ENCODE measurements around the gene DNMT3B. TPM values are rescaled to one million over a fixed set of nuclear protein-coding genes. Genes with fewer than 3 reads are reported as not detected.

Gene DNMT3B
- total RNA-seq, 1 experiment from 2014 or later: 7.3 TPM

DNA sequence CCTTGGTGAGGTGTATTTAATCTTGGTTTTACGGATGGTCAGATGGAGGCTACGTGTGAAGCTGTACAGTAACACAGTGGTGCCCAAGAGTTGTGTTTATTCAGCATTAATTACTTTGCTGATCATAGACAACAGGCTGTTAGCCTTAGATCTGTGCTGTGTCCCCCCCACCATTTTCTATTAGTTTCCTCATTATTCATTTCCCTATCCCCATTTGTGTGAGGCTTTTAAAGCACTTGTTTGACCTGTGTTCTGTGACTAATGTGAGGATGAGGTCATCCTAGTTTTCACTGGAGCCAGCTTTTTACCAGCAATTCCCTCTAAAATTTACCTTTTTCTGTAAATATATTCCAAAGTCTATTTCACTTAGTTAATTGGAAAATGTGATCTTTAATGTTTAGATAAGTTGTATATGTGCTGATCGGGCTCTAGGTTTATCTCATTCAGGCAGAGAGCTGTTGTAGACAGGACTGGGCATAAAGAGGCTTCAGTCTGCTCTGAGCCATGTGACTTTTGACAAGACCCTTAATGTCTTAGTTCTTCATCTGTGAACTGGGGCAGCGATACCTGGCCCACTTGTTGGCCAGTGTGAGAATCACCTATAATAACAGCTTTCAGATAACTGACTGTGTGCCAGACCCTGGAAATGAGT, 66.0 kb downstream of the DNMT3B start:
- DNase-seq (peak; percentile 41), ATAC-seq (peak; percentile 80)
- H3K4me2 ChIP-seq (ENCODE audit: low read length): no peak overlapping the region
- no peak overlapping the region for H3K9ac ChIP-seq (ENCODE audit: low read length)
- ChIA-PET CTCF (interaction anchor here (0.6 kb wide), 1 partner anchor 266 kb away, joined by 6 read pairs; no protein-coding TSS in a partner anchor), POLR2A (ENCODE audit: unreplicated experiment) (no interaction called here)
- no peak for TF ChIP-seq EZH2 (IDR thresholded peaks at IDR 0.05; ENCODE audit: low read length, unreplicated experiment)
- TF ChIP-seq CTCF (conservative IDR thresholded peaks at IDR 0.05; ENCODE audit: low read depth, low read length): no peak
- TF ChIP-seq EZH2phosphoT487 (IDR thresholded peaks at IDR 0.05; ENCODE audit: borderline replicate concordance, low read length): no peak
- no peaks in the 10 kb centered on the region for H3K9me3 ChIP-seq (ENCODE audit: low read length)
- no peak overlapping the region for H3K4me3 ChIP-seq (ENCODE audit: low read length)
- H3K27me3 ChIP-seq (ENCODE audit: low read length): no peaks in the 10 kb centered on the region
- peaks cover 52% of the 10 kb centered on the region for H3K36me3 ChIP-seq (ENCODE audit: low read depth, low read length)
- peaks cover 92% of the 10 kb centered on the region for H3K79me2 ChIP-seq (ENCODE audit: low read length)
- no peaks in the 10 kb centered on the region for H3K9me2 ChIP-seq (replicated peaks; ENCODE audit: low read length)
- intact Hi-C loops (cut with micrococcal nuclease): no loop called here
- BruUV-seq (replicated peaks): no TSS peak
- no peaks in the 10 kb centered on the region for H3F3A ChIP-seq (ENCODE audit: low read length, unreplicated experiment)
- no peak overlapping the region for H3K27ac ChIP-seq (ENCODE audit: low read length)
- H2AFZ ChIP-seq (ENCODE audit: low read length): no peak overlapping the region
- H4K20me1 ChIP-seq (ENCODE audit: low read length): peaks cover 50% of the 10 kb centered on the region
- peaks cover 15% of the 10 kb centered on the region; the same call in 1 of the 2 replicates for H3K4me1 ChIP-seq (ENCODE audit: insufficient read depth, low read length)

DNA sequence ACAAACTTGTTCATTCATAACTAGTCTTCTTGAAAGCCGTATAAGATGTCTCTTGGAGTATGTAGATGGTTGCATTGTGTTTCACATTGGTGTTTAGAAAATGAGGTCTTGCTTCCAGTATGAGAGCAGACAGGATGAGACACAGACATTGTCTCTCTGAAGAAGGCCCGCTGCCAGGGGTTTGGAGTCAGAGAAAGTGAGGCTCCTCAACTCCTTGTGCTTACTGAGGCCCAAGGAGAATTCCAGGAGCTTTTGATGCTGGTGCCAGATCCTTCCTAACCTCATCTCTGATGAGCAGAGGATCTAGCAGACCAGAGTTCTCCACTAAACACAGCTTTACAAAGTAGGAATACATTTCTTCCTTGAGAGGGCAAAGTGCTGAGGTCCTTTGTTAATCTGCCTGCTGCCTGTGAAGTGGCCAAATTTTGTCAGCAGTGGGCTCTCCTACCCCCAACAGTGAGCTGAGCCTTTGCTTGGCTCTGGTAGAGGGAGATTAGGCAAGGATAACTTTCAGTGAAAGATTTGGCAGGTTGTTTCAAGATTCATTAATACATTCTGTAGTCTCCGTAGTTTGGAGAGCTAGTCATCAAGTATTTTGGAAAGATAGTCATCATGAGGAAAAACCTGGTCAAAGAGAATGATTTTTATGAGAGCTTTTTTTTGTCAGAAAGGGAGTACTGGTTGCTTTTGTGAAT, 67.3 kb downstream of the DNMT3B start:
- Histone ChIP-seq H4K20me1 (ENCODE audit: low read length) (peaks cover 45% of the 10 kb centered on the region), H3K36me3 (ENCODE audit: low read depth, low read length) (peaks cover 65% of the 10 kb centered on the region), H3K4me3 (ENCODE audit: low read length) (no peak overlapping the region), H3F3A (ENCODE audit: low read length, unreplicated experiment) (no peaks in the 10 kb centered on the region), H3K9me3 (ENCODE audit: low read length) (no peaks in the 10 kb centered on the region), H3K4me1 (ENCODE audit: insufficient read depth, low read length) (peaks cover 11% of the 10 kb centered on the region; the same call in 1 of the 2 replicates), H3K27me3 (ENCODE audit: low read length) (no peaks in the 10 kb centered on the region), H3K27ac (ENCODE audit: low read length) (no peak overlapping the region), H3K79me2 (ENCODE audit: low read length) (peaks cover 91% of the 10 kb centered on the region), H3K9ac (ENCODE audit: low read length) (no peak overlapping the region), H2AFZ (ENCODE audit: low read length) (no peak overlapping the region), H3K9me2 (replicated peaks; ENCODE audit: low read length) (no peaks in the 10 kb centered on the region), H3K4me2 (ENCODE audit: low read length) (no peak overlapping the region)
- no peak for TF ChIP-seq EZH2phosphoT487 (IDR thresholded peaks at IDR 0.05; ENCODE audit: borderline replicate concordance, low read length)
- no peak for TF ChIP-seq EZH2 (IDR thresholded peaks at IDR 0.05; ENCODE audit: low read length, unreplicated experiment)
- no peak for TF ChIP-seq CTCF (conservative IDR thresholded peaks at IDR 0.05; ENCODE audit: low read depth, low read length)
- ATAC-seq (no peak), DNase-seq (no peak)
- POLR2A ChIA-PET (ENCODE audit: unreplicated experiment): no interaction called here
- intact Hi-C loops (cut with micrococcal nuclease): no loop called here
- BruUV-seq (replicated peaks): no TSS peak
- CTCF ChIA-PET: no interaction called here

DNA sequence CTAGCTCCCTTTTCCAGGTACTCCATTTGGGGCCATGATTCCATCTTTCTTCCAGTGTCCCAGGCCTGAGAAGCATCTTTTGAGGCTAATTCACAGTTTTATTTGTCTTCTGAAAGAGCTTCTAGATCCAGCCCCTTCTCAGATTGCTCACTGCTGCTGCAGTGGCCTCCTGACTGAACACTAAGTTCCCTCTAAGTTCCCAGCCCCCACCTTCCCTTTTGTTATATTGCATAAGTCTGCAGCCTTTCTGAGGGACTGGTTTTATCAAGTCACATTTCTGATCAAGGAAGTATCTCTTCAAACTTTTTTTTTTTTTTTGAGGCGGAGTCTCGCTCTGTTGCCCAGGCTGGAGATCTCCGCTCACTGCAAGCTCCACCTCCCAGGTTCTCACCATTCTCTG, 68.3 kb downstream of the DNMT3B start:
- H2AFZ ChIP-seq (ENCODE audit: low read length): no peak overlapping the region
- H4K20me1 ChIP-seq (ENCODE audit: low read length): peaks cover 44% of the 10 kb centered on the region
- intact Hi-C loops (cut with micrococcal nuclease): no loop called here
- H3K9me2 ChIP-seq (replicated peaks; ENCODE audit: low read length): no peaks in the 10 kb centered on the region
- H3K79me2 ChIP-seq (ENCODE audit: low read length): peaks cover 88% of the 10 kb centered on the region
- no peak for TF ChIP-seq CTCF (conservative IDR thresholded peaks at IDR 0.05; ENCODE audit: low read depth, low read length)
- H3K9ac ChIP-seq (ENCODE audit: low read length): no peak overlapping the region
- no peak for DNase-seq
- CTCF ChIA-PET: no interaction called here
- no peak overlapping the region for H3K27ac ChIP-seq (ENCODE audit: low read length)
- H3K4me1 ChIP-seq (ENCODE audit: insufficient read depth, low read length): peaks cover 11% of the 10 kb centered on the region; the same call in 1 of the 2 replicates
- no TSS peak for BruUV-seq (replicated peaks)
- H3K4me3 ChIP-seq (ENCODE audit: low read length): no peak overlapping the region
- POLR2A ChIA-PET (ENCODE audit: unreplicated experiment): interaction anchor here (0.6 kb wide), 1 partner anchor 30 kb away, joined by 3 read pairs; no protein-coding TSS in a partner anchor
- no peaks in the 10 kb centered on the region for H3F3A ChIP-seq (ENCODE audit: low read length, unreplicated experiment)
- ATAC-seq: no peak
- no peak overlapping the region for H3K4me2 ChIP-seq (ENCODE audit: low read length)
- no peaks in the 10 kb centered on the region for H3K9me3 ChIP-seq (ENCODE audit: low read length)
- H3K36me3 ChIP-seq (ENCODE audit: low read depth, low read length): peaks cover 72% of the 10 kb centered on the region
- H3K27me3 ChIP-seq (ENCODE audit: low read length): no peaks in the 10 kb centered on the region
